A549 treated with ZK216348 at 1 μM for 4 hours (cell line): ENCODE results near the gene RASSF3. TPM values are rescaled to one million over a fixed set of nuclear protein-coding genes. Genes with fewer than 3 reads are reported as not detected.

Source experiments
- total RNA-seq: library from RNA; stranded (reverse); fragments of 200-300 nt; extraction: Qiagen RNA extraction; gene quantifications from 5 replicates; pipeline ENCODE4 v1.2.3, GENCODE V29; 2022; ENCODE audit warnings: low read depth

RASSF3 gene
- 24.2 to 31.2 TPM (median 28.7 TPM) in 5 replicates for total RNA-seq

GRCh38 chr12:64610079-64610659 lies at the start of gene RASSF3:
TSS of gene RASSF3 (plus strand) at chr12:64610495. CDS start at chr12:64610633, 138 bp downstream.

Other genes with a start within 250 kb of the RASSF3 start
- gene C12orf56, start 219.7 kb upstream of the RASSF3 start, total RNA-seq, result 0.12 TPM in 1 of 5 replicates, not detected in the others
- gene XPOT, start 206.1 kb upstream of the RASSF3 start, total RNA-seq, result 41.6 to 55.5 TPM (median 50.1 TPM) in 5 replicates
- gene TBK1, start 158.4 kb upstream of the RASSF3 start, total RNA-seq, result 16.4 to 30.8 TPM (median 23.2 TPM) in 5 replicates
- gene GNS, start 148.9 kb downstream of the RASSF3 start, total RNA-seq, result 42.4 to 60.5 TPM (median 51.5 TPM) in 5 replicates
- 1.2 to 2.1 TPM (median 1.8 TPM) in 5 replicates for gene TBC1D30, start 214.2 kb downstream of the RASSF3 start, total RNA-seq